CD14-positive monocyte (primary cell): ENCODE measurements around the gene SUGCT. TPM values are rescaled to one million over a fixed set of nuclear protein-coding genes. Genes with fewer than 3 reads are reported as not detected.

Source experiments
- DNase-seq, 3 donors: peaks; one replicate each; pipeline ENCODE4 v3.0.0-alpha.2; 2011 to 2022
- H2AFZ ChIP-seq: 2 replicates; pipeline ENCODE4 v1.6.0; 2012; ENCODE audit warnings: mild to moderate bottlenecking, low read depth, low read length, inconsistent platforms; ENCODE audit not compliant: insufficient read depth, poor library complexity, severe bottlenecking
- H3K27ac ChIP-seq, 2 donors: 1 replicate in 1 of 2; 2 replicates in 1 of 2; pipeline ENCODE4 v1.5.1; 2012 to 2013; ENCODE audit warnings: low read length in 2 of 2, control low read depth in 1 of 2, inconsistent platforms in 1 of 2, low read depth in 1 of 2, mild to moderate bottlenecking in 1 of 2
- H3K27me3 ChIP-seq, 2 donors: one replicate each; pipeline versions ENCODE4 v1.6.0 to v1.6.1; 2011 to 2013; ENCODE audit warnings: low read length in 2 of 2; ENCODE audit not compliant: control insufficient read depth in 2 of 2, insufficient read depth in 2 of 2
- H3K36me3 ChIP-seq, 2 donors: replicated peaks in 1 of 2; 1 replicate in 1 of 2; 2 replicates in 1 of 2; pipeline versions ENCODE4 v1.5.1 to v1.6.1; 2012 to 2013; ENCODE audit warnings: low read length in 2 of 2, control low read depth in 1 of 2, inconsistent platforms in 1 of 2, mild to moderate bottlenecking in 1 of 2; ENCODE audit not compliant: insufficient read depth in 2 of 2, control insufficient read depth in 1 of 2
- H3K4me1 ChIP-seq, 2 donors: 1 replicate in 1 of 2; 2 replicates in 1 of 2; pipeline versions ENCODE4 v1.5.1 to v1.6.1; 2012 to 2013; ENCODE audit warnings: low read length in 2 of 2, control low read depth in 1 of 2, inconsistent platforms in 1 of 2, mild to moderate bottlenecking in 1 of 2, moderate library complexity in 1 of 2; ENCODE audit not compliant: insufficient read depth in 2 of 2, control insufficient read depth in 1 of 2
- H3K4me2 ChIP-seq: replicated peaks from 2 replicates; pipeline ENCODE3; 2012; ENCODE audit warnings: low read length, moderate library complexity, mild to moderate bottlenecking; ENCODE audit not compliant: poor library complexity, severe bottlenecking; ENCODE audit errors: extremely low read depth
- H3K4me3 ChIP-seq, 3 experiments: fragments of 200-600 bp in 1 of 3; sonication (generic) in 1 of 3; replicated peaks in 1 of 3; 1 replicate in 2 of 3; 2 replicates in 1 of 3; pipeline ENCODE4 v1.5.1; 2011 to 2013; ENCODE audit warnings: low read length in 3 of 3, mild to moderate bottlenecking in 3 of 3, control low read depth in 2 of 3, low read depth in 2 of 3, inconsistent platforms in 1 of 3, moderate library complexity in 1 of 3
- H3K79me2 ChIP-seq: 2 replicates; pipeline ENCODE4 v1.6.0; 2012; ENCODE audit warnings: mild to moderate bottlenecking, control low read depth, inconsistent platforms, low read length, moderate library complexity; ENCODE audit not compliant: insufficient read depth
- H3K9ac ChIP-seq: 2 replicates; pipeline ENCODE4 v1.6.0; 2017; ENCODE audit warnings: low read length, mild to moderate bottlenecking; ENCODE audit not compliant: insufficient read depth, poor library complexity, severe bottlenecking
- H3K9me3 ChIP-seq, 2 donors: replicated peaks in 1 of 2; 1 replicate in 1 of 2; 2 replicates in 1 of 2; pipeline versions ENCODE4 v1.5.1 to v1.6.1; 2012 to 2013; ENCODE audit warnings: low read length in 2 of 2, control low read depth in 1 of 2; ENCODE audit not compliant: control insufficient read depth in 1 of 2, insufficient read depth in 1 of 2
- H4K20me1 ChIP-seq: 2 replicates; pipeline ENCODE4 v1.6.0; 2012; ENCODE audit warnings: mild to moderate bottlenecking, low read length, control low read depth, moderate library complexity; ENCODE audit not compliant: insufficient read depth
- H3K27ac Mint-ChIP-seq, 7 donors: one replicate each; pipeline ENCODE4 v1.8.0; 2020; ENCODE audit warnings: mild to moderate bottlenecking in 7 of 7, mixed read lengths in 7 of 7, moderate library complexity in 6 of 7, inconsistent platforms in 2 of 7
- H3K27me3 Mint-ChIP-seq, 3 donors: one replicate each; pipeline ENCODE4 v1.8.0; 2021 to 2022; ENCODE audit warnings: low read depth in 3 of 3, mild to moderate bottlenecking in 3 of 3, mixed read lengths in 3 of 3, moderate library complexity in 3 of 3, inconsistent platforms in 1 of 3
- H3K36me3 Mint-ChIP-seq, 2 donors: one replicate each; pipeline ENCODE4 v1.8.0; 2020; ENCODE audit warnings: mixed read lengths in 2 of 2, inconsistent platforms in 1 of 2, mild to moderate bottlenecking in 1 of 2
- H3K4me1 Mint-ChIP-seq: one replicate; pipeline ENCODE4 v1.8.0; 2020; ENCODE audit warnings: mild to moderate bottlenecking, mixed read lengths
- H3K4me3 Mint-ChIP-seq, 2 donors: one replicate each; pipeline ENCODE4 v1.8.0; 2020; ENCODE audit warnings: mild to moderate bottlenecking in 2 of 2, mixed read lengths in 2 of 2, moderate library complexity in 1 of 2
- H3K9me3 Mint-ChIP-seq, 7 donors: one replicate each; pipeline ENCODE4 v1.8.0; 2020 to 2022; ENCODE audit warnings: mixed read lengths in 7 of 7, mild to moderate bottlenecking in 6 of 7, moderate library complexity in 6 of 7, inconsistent platforms in 2 of 7
- CTCF ChIP-seq: fragments of 200-600 bp; IDR thresholded peaks from one replicate; pipeline ENCODE4 v1.8.0; 2022; ENCODE audit warnings: antibody characterized with exemption, mild to moderate bottlenecking
- WGBS: methylation state at CpG from one replicate; pipeline ENCODE4 v1.1.5; 2013; ENCODE audit warnings: missing lambda C conversion rate; ENCODE audit not compliant: insufficient coverage; 5-methylcytosine and 5-hydroxymethylcytosine counted together
- intact Hi-C, 2 donors: fragments of 100-400 bp; cut with micrococcal nuclease; formaldehyde crosslinking; loops; one replicate each; pipeline versions ENCODE4 v1.15.0 to v1.15.1; 2023
- polyA plus RNA-seq, 3 donors: library from polyadenylated mRNA; depleted of rRNA in 1 of 3; unstranded in 2 of 3; stranded (reverse) in 1 of 3; fragments of 300-500 nt in 2 of 3; fragments of >200 nt in 1 of 3; fragmentation: Illumina TruSeq in 2 of 3; gene quantifications; 1 replicate in 2 of 3; 2 replicates in 1 of 3; pipeline ENCODE4 v1.2.3, GENCODE V29; 2012 to 2021

Gene SUGCT
- polyA plus RNA-seq, 3 donors = not detected

- Histone ChIP-seq H3K36me3 (no peaks in the 10 kb centered on the region), H3K4me2 (no peak overlapping the region), H3K27me3 (no peaks in the 10 kb centered on the region), H3K79me2 (no peaks in the 10 kb centered on the region), H3K9me3 (no peaks in the 10 kb centered on the region), H3K4me3 (no peak overlapping the region), H3K4me1 (no peaks in the 10 kb centered on the region), H3K27ac (no peak overlapping the region), H2AFZ (no peak overlapping the region), H4K20me1 (no peaks in the 10 kb centered on the region), H3K9ac (no peak overlapping the region)
- Mint-ChIP-seq H3K9me3 (peaks cover 0 to 4% (median 0%) of the 10 kb centered on the region in 7 donors), H3K4me1 (no peaks in the 10 kb centered on the region), H3K4me3 (no peak overlapping the region), H3K27ac (no peak overlapping the region), H3K36me3 (no peaks in the 10 kb centered on the region), H3K27me3 (peaks cover 0 to 2% (median 1%) of the 10 kb centered on the region in 3 donors)
- no peak for DNase-seq
- intact Hi-C loops = no loop called here
- no CpG with 5 or more reads among the region's 4 CpGs for WGBS
- TF ChIP-seq CTCF = no peak
Observed at GRCh38 chr7:40350100-40350499, 215.3 kb downstream of the SUGCT start.

DNA sequence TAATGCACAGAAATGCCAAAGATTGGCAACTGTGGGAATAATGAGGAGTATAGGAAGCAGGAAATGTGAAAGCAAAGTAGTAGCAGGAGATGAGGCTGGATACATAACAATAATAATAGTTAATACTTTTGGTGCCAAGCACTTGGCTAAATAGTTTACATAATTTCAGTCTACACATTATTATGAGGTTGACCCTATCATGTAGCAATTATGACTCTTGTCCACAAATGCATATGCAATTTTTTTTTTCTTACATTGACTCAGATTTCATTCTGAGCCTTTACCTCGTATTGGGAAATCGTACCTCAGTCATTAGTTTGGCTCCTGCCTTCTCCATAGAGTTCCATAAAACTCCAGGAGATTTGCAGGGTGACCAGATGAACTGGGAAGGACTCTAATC lies 219.9 kb downstream of the SUGCT start:
- no peak overlapping the region for H3K4me3 ChIP-seq
- no peaks in the 10 kb centered on the region for H3K36me3 Mint-ChIP-seq

More for the DNA sequence above, 219.9 kb downstream of the SUGCT start:
- DNase-seq = no peak
- H3K27ac Mint-ChIP-seq = no peak overlapping the region
- Histone ChIP-seq H3K79me2 (no peaks in the 10 kb centered on the region), H3K4me2 (no peak overlapping the region), H3K27me3 (no peaks in the 10 kb centered on the region), H3K9me3 (no peaks in the 10 kb centered on the region), H4K20me1 (no peaks in the 10 kb centered on the region), H3K4me1 (no peaks in the 10 kb centered on the region), H3K36me3 (no peaks in the 10 kb centered on the region), H3K9ac (no peak overlapping the region), H3K27ac (no peak overlapping the region), H2AFZ (no peak overlapping the region)
- 100% methylated on average over 2 of the region's 2 CpGs for WGBS
- no peak for TF ChIP-seq CTCF
- no peaks in the 10 kb centered on the region for H3K4me1 Mint-ChIP-seq
- peaks cover 0 to 2% (median 0%) of the 10 kb centered on the region in 3 donors for H3K27me3 Mint-ChIP-seq
- intact Hi-C loops = no loop called here
- no peaks in the 10 kb centered on the region for H3K9me3 Mint-ChIP-seq
- H3K4me3 Mint-ChIP-seq = no peak overlapping the region
